GM23248 (cell line): ENCODE data around the gene HSPB7. TPM values are rescaled to one million over a fixed set of nuclear protein-coding genes. Genes with fewer than 3 reads are reported as not detected.
"Not testable (repeated sequence)": the region's sequence is repeated elsewhere in the genome, so short reads cannot be mapped to it uniquely, and the experiment has no call there.

Experiments
- DNase-seq: peaks from one replicate; pipeline ENCODE4 v3.0.0-alpha.2; 2015
- H2AFZ ChIP-seq: fragments of 200-600 bp; sonication (generic); 2 replicates; pipeline ENCODE4 v1.6.1; 2016; ENCODE audit warnings: antibody characterized with exemption
- H3F3A ChIP-seq: fragments of 200-600 bp; sonication (generic); 2 replicates; pipeline ENCODE4 v1.6.1; 2016; ENCODE audit warnings: mild to moderate bottlenecking, antibody characterized with exemption, mixed run types; ENCODE audit not compliant: insufficient read depth
- H3K27ac ChIP-seq: fragments of 200-600 bp; sonication (generic); 2 replicates; pipeline ENCODE4 v1.5.1; 2016; ENCODE audit warnings: mild to moderate bottlenecking
- H3K27me3 ChIP-seq: fragments of 200-600 bp; sonication (generic); replicated peaks from 2 replicates; pipeline ENCODE4 v1.6.1; 2016; ENCODE audit warnings: mild to moderate bottlenecking; ENCODE audit not compliant: insufficient read depth
- H3K36me3 ChIP-seq: fragments of 200-600 bp; sonication (generic); 2 replicates; pipeline ENCODE4 v1.6.1; 2016; ENCODE audit warnings: low read depth, mild to moderate bottlenecking
- H3K4me1 ChIP-seq: fragments of 200-600 bp; sonication (generic); 2 replicates; pipeline ENCODE4 v1.6.1; 2016; ENCODE audit warnings: mild to moderate bottlenecking; ENCODE audit not compliant: insufficient read depth
- H3K4me2 ChIP-seq: fragments of 200-600 bp; sonication (generic); one replicate; pipeline ENCODE4 v1.6.1; 2016; ENCODE audit warnings: mild to moderate bottlenecking; ENCODE audit not compliant: unreplicated experiment
- H3K4me3 ChIP-seq: fragments of 200-600 bp; sonication (generic); 2 replicates; pipeline ENCODE4 v1.5.1; 2016; ENCODE audit warnings: mild to moderate bottlenecking
- H3K79me2 ChIP-seq: fragments of 200-600 bp; sonication (generic); 2 replicates; pipeline ENCODE4 v1.6.1; 2016; ENCODE audit warnings: mild to moderate bottlenecking; ENCODE audit not compliant: insufficient read depth
- H3K9ac ChIP-seq: fragments of 200-600 bp; sonication (generic); 2 replicates; pipeline ENCODE4 v1.6.1; 2016; ENCODE audit warnings: mild to moderate bottlenecking
- H3K9me2 ChIP-seq: fragments of 200-600 bp; sonication (generic); 2 replicates; pipeline ENCODE4 v1.6.1; 2016; ENCODE audit warnings: mixed run types, mild to moderate bottlenecking, moderate library complexity; ENCODE audit not compliant: insufficient read depth
- H3K9me3 ChIP-seq: fragments of 200-600 bp; sonication (generic); one replicate; pipeline ENCODE4 v1.6.1; 2017; ENCODE audit warnings: low read depth
- H4K20me1 ChIP-seq: fragments of 200-600 bp; sonication (generic); 2 replicates; pipeline ENCODE4 v1.6.0; 2016; ENCODE audit not compliant: insufficient read depth
- EZH2 ChIP-seq: fragments of 200-600 bp; sonication (generic); IDR thresholded peaks from 2 replicates; pipeline ENCODE4 v1.6.1; 2018; ENCODE audit warnings: antibody characterized with exemption, mild to moderate bottlenecking; ENCODE audit not compliant: insufficient read depth, poor library complexity, severe bottlenecking
- EZH2phosphoT487 ChIP-seq: fragments of 200-600 bp; sonication (generic); IDR thresholded peaks from 2 replicates; pipeline ENCODE4 v1.6.1; 2018; ENCODE audit warnings: antibody characterized with exemption, moderate library complexity, mild to moderate bottlenecking, low read depth; ENCODE audit not compliant: insufficient read depth
- WGBS, 2 experiments: methylation state at CpG; one replicate each; pipeline ENCODE4 v1.1.6; 2015 to 2017; ENCODE audit warnings: low lambda C conversion rate in 2 of 2, low coverage in 1 of 2; ENCODE audit errors: missing lambda C conversion rate in 2 of 2; 5-methylcytosine and 5-hydroxymethylcytosine counted together
- in situ Hi-C: fragments of 300-500 bp; cut with MboI; formaldehyde crosslinking; loops from 2 replicates; pipeline ENCODE4 v1.15.0; 2020
- polyA plus RNA-seq: library from polyadenylated mRNA; unstranded; fragments of >200 nt; fragmentation: Nextera tagmentation; extraction: Ambion mirVana; gene quantifications from 2 replicates; pipeline ENCODE4 v1.2.1, GENCODE V29; 2016
- total RNA-seq: library from RNA; depleted of rRNA; stranded (reverse); fragments of >200 nt; shearing (Covaris generic); gene quantifications from 2 replicates; pipeline ENCODE4 v1.2.3, GENCODE V29; 2014

HSPB7 gene
- total and polyA plus RNA-seq, 2 experiments from 2014 or later: 22.9 to 111 TPM

DNA sequence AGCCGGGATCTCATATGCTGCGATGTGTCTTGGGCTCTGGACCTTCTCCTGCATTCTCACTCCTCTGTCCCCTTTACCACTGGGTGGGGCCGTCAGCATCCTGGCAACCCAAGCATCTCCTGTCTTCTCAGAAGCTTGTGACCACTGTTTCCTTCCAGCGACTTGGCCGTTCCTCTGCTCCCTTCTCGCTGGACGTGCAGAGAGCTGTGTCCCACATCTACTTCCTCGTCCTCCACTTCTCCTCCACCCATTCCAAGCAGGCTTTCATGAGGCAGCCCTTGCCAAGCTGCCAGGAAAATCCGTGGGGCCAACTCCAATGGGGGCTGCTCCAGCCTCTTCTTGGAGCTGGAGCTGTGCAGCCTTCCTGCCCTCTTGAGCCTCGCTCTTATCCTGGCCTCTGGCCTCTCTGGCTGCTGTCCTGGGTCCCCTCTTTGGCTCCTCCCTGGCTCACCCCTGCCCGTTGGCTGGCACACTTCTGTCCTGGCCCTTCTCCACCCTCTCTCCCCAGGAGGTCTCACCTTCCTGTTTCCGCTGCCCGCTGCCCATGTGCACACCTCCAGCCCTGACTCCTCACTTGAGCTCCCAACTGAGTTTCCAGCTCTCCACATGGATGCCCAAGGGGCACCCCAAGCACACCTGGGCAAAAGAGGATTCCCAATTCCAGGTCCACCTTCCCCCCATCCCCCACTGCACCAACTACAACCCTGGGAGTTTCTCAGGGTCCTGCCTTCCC, 46.9 kb upstream of the HSPB7 start:
- Histone ChIP-seq H3F3A (no peaks in the 10 kb centered on the region), H3K9ac (no peak overlapping the region), H4K20me1 (no peaks in the 10 kb centered on the region), H3K4me2 (no peak overlapping the region), H3K9me2 (no peaks in the 10 kb centered on the region), H3K36me3 (no peaks in the 10 kb centered on the region), H3K4me3 (no peak overlapping the region), H3K9me3 (no peaks in the 10 kb centered on the region), H3K4me1 (no peaks in the 10 kb centered on the region), H3K79me2 (no peaks in the 10 kb centered on the region), H3K27ac (no peak overlapping the region), H2AFZ (no peak overlapping the region), H3K27me3 (peaks cover 7% of the 10 kb centered on the region; the same call in 1 of the 2 replicates)
- no peak for DNase-seq
- WGBS, 2 experiments: 21 to 23% methylated on average over 13 of the region's 13 CpGs
- in situ Hi-C loops: no loop called here
- no peak for TF ChIP-seq EZH2
- no peak for TF ChIP-seq EZH2phosphoT487

DNA sequence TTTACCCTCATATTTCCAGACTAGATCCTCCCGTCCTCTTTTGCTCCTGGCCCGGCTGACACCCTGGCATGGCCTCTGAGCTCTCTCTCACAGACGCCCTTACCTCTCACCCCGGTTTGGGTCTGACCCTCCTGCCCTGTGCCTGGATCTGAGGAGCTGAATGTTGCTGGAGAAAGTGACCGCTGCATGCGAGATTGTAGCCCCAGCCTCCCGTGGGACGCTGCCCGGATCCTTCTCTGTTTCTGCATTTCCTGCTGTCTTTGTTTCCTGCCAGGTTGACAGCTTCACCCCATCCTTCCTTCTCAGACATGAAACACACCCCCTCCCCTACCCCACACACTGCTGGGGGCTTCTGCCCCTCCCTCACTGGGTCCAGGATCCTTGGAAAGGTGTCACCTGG, 46.1 kb upstream of the HSPB7 start:
- Histone ChIP-seq H3K4me3 (no peak overlapping the region), H3K79me2 (no peaks in the 10 kb centered on the region), H3K4me1 (no peaks in the 10 kb centered on the region), H3K4me2 (no peak overlapping the region), H3F3A (no peaks in the 10 kb centered on the region), H3K9me2 (no peaks in the 10 kb centered on the region), H3K9ac (no peak overlapping the region), H4K20me1 (no peaks in the 10 kb centered on the region), H3K9me3 (no peaks in the 10 kb centered on the region), H3K36me3 (no peaks in the 10 kb centered on the region), H2AFZ (no peak overlapping the region), H3K27ac (no peak overlapping the region), H3K27me3 (peaks cover 7% of the 10 kb centered on the region; the same call in 1 of the 2 replicates)
- TF ChIP-seq EZH2phosphoT487: no peak
- no peak for TF ChIP-seq EZH2
- in situ Hi-C loops: no loop called here
- WGBS, 2 experiments: 43 to 51% methylated on average over 6 to 9 of the region's 9 CpGs
- no peak for DNase-seq

DNA sequence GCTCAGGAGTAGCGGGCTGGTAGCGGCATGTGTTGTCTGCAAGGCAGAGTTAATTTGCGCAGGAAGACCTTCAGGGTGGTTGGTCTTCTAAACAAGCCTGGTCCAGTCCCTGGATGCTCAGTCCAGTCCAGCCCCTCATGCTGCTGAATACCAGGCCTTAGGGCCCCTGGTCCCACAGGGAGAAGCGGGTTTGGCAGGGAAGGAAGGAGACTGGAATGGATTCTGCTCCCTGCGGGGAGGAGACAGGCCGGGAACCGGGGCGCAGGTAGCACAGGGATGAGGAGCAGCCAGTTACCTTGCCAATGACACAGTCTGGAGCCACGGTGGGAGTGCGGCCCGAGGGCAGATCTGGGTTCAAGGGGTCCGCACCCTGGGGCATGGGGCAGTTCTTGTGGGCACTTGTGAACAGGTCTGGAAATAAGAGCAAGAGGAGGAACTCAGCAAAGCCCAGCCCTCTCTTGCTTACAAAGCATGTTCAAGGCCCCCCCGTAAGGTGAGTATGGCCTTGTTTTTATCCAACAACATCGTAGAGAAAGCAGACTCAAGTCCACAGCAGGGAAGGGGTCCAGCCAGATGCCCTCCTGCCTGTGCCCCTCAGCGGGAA, 45.5 kb upstream of the HSPB7 start:
- Histone ChIP-seq H3K4me3 (no peak overlapping the region), H3K9ac (no peak overlapping the region), H4K20me1 (no peaks in the 10 kb centered on the region), H2AFZ (no peak overlapping the region), H3K27ac (no peak overlapping the region), H3K9me2 (no peaks in the 10 kb centered on the region), H3K4me1 (no peaks in the 10 kb centered on the region), H3K79me2 (no peaks in the 10 kb centered on the region), H3K9me3 (no peaks in the 10 kb centered on the region), H3F3A (no peaks in the 10 kb centered on the region), H3K27me3 (peaks cover 7% of the 10 kb centered on the region; the same call in 1 of the 2 replicates), H3K36me3 (no peaks in the 10 kb centered on the region), H3K4me2 (no peak overlapping the region)
- no peak for TF ChIP-seq EZH2phosphoT487
- no peak for TF ChIP-seq EZH2
- WGBS, 2 experiments: 94 to 97% methylated on average over 15 of the region's 15 CpGs
- no peak for DNase-seq
- in situ Hi-C loops: no loop called here

DNA sequence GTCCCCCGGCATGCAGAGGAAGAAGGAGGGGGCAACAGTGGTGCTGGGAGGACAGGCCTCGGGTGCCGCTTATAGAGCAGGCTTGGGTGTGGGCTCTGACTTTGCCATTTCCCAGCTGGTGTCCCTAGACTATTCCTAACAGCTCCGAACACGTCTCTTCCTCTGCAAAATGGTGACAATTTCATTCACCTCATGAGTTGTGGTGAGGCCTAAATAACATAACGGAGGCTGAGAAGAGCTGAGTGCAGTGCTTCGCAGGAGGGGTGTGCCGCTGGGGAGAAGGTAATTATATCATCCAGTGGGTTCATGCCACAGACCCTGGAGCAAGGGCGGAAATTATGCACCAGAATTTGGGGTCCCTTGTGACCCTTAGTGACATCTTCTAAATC, 44.8 kb upstream of the HSPB7 start:
- DNase-seq, H3K27me3 ChIP-seq, H4K20me1 ChIP-seq, H3F3A ChIP-seq, H3K4me1 ChIP-seq, H3K9me3 ChIP-seq, in situ Hi-C loops, H3K9me2 ChIP-seq, H3K9ac ChIP-seq, H3K36me3 ChIP-seq, H3K4me2 ChIP-seq, H3K4me3 ChIP-seq, H3K79me2 ChIP-seq, H2AFZ ChIP-seq, H3K27ac ChIP-seq: not testable (repeated sequence)
- WGBS, 2 experiments: 75 to 77% methylated on average over 9 of the region's 9 CpGs

DNA sequence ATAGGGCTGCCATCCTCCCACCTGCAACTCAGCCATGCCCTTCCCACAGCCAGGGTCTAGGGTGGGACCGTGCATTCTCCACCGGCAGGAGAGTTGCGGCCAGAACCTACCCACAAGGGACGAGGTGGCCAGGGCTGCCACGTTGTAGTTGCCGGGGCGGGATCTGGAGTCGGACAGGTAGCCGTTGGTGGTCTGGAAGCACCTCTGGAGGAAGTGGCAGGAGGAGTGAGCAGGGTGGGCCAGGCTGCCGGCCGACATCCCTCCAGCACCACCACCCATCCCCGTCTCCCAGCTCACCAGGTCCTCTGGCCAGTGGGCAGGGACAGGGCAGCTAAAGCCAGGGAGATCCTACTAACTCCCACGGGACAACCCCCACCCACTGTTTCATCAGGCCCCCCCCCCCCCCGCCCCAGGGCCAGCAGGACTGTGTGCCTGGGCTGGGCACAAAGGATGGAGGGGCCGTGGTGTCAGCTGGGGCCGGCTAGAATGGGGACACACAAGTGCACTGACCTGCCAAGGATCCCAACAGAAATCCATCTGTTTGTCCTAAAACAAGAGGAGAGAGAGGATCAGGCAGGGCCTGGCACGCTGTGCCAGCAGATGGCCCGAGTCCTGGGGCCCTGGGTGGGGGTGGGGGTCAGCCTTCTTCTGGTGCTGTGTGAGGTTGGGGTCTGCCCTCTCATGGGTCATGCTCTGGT, 44.3 kb upstream of the HSPB7 start:
- H3K9me2 ChIP-seq, H3K36me3 ChIP-seq, H4K20me1 ChIP-seq, H3K4me3 ChIP-seq, H3K9me3 ChIP-seq, DNase-seq, H3F3A ChIP-seq, H3K27me3 ChIP-seq, H3K9ac ChIP-seq, H3K27ac ChIP-seq, in situ Hi-C loops, H3K4me1 ChIP-seq, H2AFZ ChIP-seq, H3K79me2 ChIP-seq, H3K4me2 ChIP-seq: not testable (repeated sequence)
- WGBS, 2 experiments: 55 to 70% methylated on average over 5 to 18 of the region's 18 CpGs
